GM23338 (cell line): ENCODE results near the gene CCNL1.

ENCODE experiments used
- CTCF ChIP-seq, 2 experiments: fragments of 200-600 bp in 1 of 2; sonication (generic) in 1 of 2; conservative IDR thresholded peaks; 2 replicates each; pipeline versions ENCODE4 v1.5.1 to v1.6.1; 2016 to 2017; ENCODE audit warnings: antibody characterized with exemption in 2 of 2, low read depth in 2 of 2, mild to moderate bottlenecking in 2 of 2, moderate library complexity in 1 of 2
- POLR2AphosphoS5 ChIP-seq: IDR thresholded peaks from 2 replicates; pipeline ENCODE4 v1.6.1; 2016; ENCODE audit warnings: antibody characterized with exemption, low read depth

- TF ChIP-seq CTCF (conservative IDR thresholded peaks at IDR 0.05; ENCODE audit: low read depth in 2 of 2) = no peak
- TF ChIP-seq POLR2AphosphoS5 = no peak
Measured at GRCh38 chr3:157119369-157119951, 40.5 kb downstream of the CCNL1 start.
